ENCODE data around the gene LDLRAD4.

The LDLRAD4 gene

DNA sequence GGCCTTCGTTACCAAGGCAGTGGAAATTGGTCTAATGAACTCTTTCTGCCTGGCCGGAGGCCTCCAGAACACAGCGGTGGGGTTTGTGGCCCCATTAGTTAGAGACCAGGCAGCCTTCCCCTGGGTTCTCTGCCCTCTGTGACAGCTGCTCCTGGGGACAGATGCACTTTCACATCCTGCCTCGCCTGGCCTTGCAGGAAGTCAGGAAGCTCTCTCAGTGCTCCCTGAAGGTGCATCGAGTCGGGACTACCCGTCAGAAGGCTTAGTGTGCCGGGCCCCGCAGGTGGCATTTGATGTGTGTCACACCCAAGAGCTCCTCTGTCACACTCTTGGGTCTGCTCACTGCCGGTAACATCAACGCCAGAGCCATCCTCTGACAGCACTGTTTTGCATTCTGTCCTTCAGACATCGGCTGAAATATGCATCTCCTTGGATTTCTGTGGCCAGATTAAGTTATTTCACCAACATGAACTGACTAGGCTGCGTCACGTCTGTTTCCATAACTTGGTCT is 158.3 kb downstream of the LDLRAD4 start:
- H3K4me1 ChIP-seq (ENCODE audit: control insufficient read depth in 5 of 5, insufficient read depth in 5 of 5, low read length in 5 of 5), result peaks cover 7 to 60% (median 27%) of the 10 kb centered on the region in 5 donors
- H3K9me3 ChIP-seq (ENCODE audit: control insufficient read depth in 5 of 5, low read length in 5 of 5), result no peaks in the 10 kb centered on the region
- no peak overlapping the region for H3K9ac ChIP-seq (ENCODE audit: low read length in 5 of 5)
- no peaks in the 10 kb centered on the region for H3K27me3 ChIP-seq (ENCODE audit: control insufficient read depth in 5 of 5, insufficient read depth in 4 of 5, low read length in 5 of 5)
- no peak overlapping the region for H3K4me3 ChIP-seq (ENCODE audit: low read depth in 1 of 5, low read length in 5 of 5)
- H3K27ac ChIP-seq (ENCODE audit: low read depth, low read length), result no peak overlapping the region
- H3K36me3 ChIP-seq (ENCODE audit: control insufficient read depth in 5 of 5, insufficient read depth in 5 of 5, low read length in 5 of 5), result no peaks in the 10 kb centered on the region

DNA sequence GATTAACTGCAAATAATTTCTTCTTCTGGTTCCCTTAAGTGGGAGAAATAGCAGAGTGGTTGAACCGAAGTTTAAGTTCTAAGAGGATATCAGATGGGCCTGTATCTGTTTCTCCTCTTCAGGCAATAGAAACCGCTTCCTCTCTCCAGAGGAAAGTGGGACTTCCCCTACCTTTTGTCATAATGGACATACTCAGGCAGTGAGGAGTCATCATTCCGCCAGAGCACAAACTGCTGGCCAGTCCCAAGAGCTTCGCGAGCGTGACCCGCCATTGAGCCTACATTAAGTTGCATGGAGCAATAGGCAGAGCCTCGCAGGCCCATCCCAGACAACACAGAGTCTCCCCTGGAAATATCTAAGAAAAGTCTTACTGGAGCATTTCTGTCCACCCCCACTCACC is 158.9 kb downstream of the LDLRAD4 start:
- no peaks in the 10 kb centered on the region for H3K36me3 ChIP-seq (ENCODE audit: control insufficient read depth in 5 of 5, insufficient read depth in 5 of 5, low read length in 5 of 5)
- H3K27me3 ChIP-seq (ENCODE audit: control insufficient read depth in 5 of 5, insufficient read depth in 4 of 5, low read length in 5 of 5), result no peaks in the 10 kb centered on the region
- no peak overlapping the region for H3K4me3 ChIP-seq (ENCODE audit: low read depth in 1 of 5, low read length in 5 of 5)
- H3K9me3 ChIP-seq (ENCODE audit: control insufficient read depth in 5 of 5, low read length in 5 of 5), result no peaks in the 10 kb centered on the region
- no peak overlapping the region for H3K9ac ChIP-seq (ENCODE audit: low read length in 5 of 5)
- no peak overlapping the region for H3K27ac ChIP-seq (ENCODE audit: low read depth, low read length)
- peaks cover 7 to 60% (median 33%) of the 10 kb centered on the region in 5 donors for H3K4me1 ChIP-seq (ENCODE audit: control insufficient read depth in 5 of 5, insufficient read depth in 5 of 5, low read length in 5 of 5)

DNA sequence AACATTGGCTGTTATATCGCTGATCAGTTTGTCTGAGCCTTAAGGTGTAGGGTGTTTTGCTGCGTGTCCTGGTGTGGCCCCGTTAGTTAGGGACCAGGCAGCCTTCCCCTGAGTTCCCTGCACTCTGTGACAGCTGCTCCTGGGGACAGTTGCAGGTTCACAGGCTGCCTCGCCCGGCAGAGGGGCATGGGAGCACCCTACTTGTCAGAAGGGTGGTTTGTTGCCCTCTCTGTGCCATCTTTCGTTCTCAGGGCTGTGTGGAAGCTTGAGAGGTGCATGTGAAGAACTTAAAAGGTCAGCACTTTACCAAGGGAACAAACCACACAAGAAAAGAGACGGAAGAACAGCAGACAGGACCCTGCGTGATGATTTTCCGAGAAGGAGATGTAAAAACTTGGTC is 159.6 kb downstream of the LDLRAD4 start:
- no peak overlapping the region for H3K9ac ChIP-seq (ENCODE audit: low read length in 5 of 5)
- no peak overlapping the region for H3K27ac ChIP-seq (ENCODE audit: low read depth, low read length)
- peaks cover 7 to 67% (median 39%) of the 10 kb centered on the region in 5 donors for H3K4me1 ChIP-seq (ENCODE audit: control insufficient read depth in 5 of 5, insufficient read depth in 5 of 5, low read length in 5 of 5)
- H3K27me3 ChIP-seq (ENCODE audit: control insufficient read depth in 5 of 5, insufficient read depth in 4 of 5, low read length in 5 of 5), result no peaks in the 10 kb centered on the region
- H3K36me3 ChIP-seq (ENCODE audit: control insufficient read depth in 5 of 5, insufficient read depth in 5 of 5, low read length in 5 of 5), result no peaks in the 10 kb centered on the region
- no peaks in the 10 kb centered on the region for H3K9me3 ChIP-seq (ENCODE audit: control insufficient read depth in 5 of 5, low read length in 5 of 5)
- no peak overlapping the region for H3K4me3 ChIP-seq (ENCODE audit: low read depth in 1 of 5, low read length in 5 of 5)

DNA sequence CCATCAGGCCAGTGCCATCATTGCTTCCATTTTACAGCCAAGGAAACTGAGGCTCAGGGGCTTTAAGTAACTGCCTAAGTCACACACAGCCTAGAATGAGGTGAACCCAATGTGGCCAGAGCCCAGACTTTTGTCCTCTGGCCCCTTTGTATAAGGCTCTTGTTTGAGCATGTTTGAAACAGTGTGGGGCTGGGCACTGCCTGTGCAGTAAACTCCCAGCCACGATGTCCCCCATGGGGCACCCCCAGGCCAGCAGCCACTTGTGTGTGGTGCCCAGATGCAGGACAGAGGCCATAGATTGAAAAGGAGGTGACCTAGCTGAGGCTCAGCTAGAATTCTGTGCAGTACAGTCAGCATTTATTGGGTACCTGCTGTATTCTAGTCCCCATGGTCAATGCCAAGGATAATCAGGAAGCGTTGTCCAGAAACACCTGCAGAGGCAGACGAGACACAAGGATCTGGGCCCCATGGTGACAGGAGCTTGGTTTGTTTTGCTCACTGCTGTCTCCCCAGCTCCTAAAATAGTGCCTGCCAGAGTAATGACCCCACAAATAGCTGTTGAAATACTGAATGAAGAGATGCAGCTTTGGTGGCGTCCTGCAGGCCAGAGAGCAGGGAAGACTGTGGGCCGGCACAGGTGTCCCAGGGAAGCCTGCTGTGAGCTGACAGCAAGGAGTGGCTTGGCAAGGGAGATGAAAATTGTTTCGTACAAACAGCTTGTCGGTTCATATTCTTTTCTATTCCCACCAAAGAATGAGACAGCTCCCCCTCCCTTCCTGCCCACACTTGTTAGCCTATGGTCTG is 160.7 kb downstream of the LDLRAD4 start:
- no peaks in the 10 kb centered on the region for H3K36me3 ChIP-seq (ENCODE audit: control insufficient read depth in 5 of 5, insufficient read depth in 5 of 5, low read length in 5 of 5)
- no peaks in the 10 kb centered on the region for H3K9me3 ChIP-seq (ENCODE audit: control insufficient read depth in 5 of 5, low read length in 5 of 5)
- H3K27ac ChIP-seq (ENCODE audit: low read depth, low read length), result no peak overlapping the region
- no peaks in the 10 kb centered on the region for H3K27me3 ChIP-seq (ENCODE audit: control insufficient read depth in 5 of 5, insufficient read depth in 4 of 5, low read length in 5 of 5)
- H3K4me1 ChIP-seq (ENCODE audit: control insufficient read depth in 5 of 5, insufficient read depth in 5 of 5, low read length in 5 of 5), result peaks cover 7 to 76% (median 39%) of the 10 kb centered on the region in 5 donors
- H3K4me3 ChIP-seq (ENCODE audit: low read depth in 1 of 5, low read length in 5 of 5), result no peak overlapping the region
- no peak overlapping the region for H3K9ac ChIP-seq (ENCODE audit: low read length in 5 of 5)

DNA sequence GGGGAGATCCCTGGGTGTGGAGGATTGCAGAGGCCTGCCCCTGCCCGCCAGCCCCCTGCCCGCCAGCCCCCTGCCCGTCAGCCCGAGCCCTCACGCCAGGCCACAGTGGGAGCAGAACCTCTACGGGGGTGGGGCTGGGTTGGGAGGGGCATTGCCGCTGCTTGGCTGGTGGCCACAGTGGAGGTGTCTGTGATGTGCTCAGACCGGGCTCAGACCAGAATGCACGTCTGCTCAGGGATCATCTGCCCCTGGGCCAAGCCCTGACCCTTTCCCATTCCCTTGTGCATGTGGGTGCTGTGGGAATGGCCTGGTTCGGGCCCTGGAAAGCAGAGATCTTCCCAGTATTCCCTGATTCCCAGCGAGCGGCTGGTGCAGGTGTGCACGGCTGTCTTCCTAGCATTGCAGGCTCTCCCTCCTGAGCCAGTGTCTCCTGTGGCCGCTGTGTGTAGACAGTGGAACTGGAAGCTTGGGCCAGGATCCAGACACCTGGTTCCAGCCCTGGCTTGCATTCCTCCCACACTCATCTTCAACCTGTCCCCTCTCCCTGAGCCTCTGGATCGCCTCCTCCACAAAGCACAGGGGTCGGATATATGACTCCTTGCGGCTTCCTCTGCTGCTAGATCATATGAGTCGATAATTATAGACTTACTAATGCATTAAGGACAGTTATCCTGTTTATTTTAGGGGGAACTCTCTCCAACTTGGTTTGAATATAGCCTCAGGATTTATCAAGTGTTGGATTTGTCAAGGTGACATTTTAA is 161.6 kb downstream of the LDLRAD4 start:
- peaks cover 7 to 72% (median 35%) of the 10 kb centered on the region in 5 donors for H3K4me1 ChIP-seq (ENCODE audit: control insufficient read depth in 5 of 5, insufficient read depth in 5 of 5, low read length in 5 of 5)
- H3K9ac ChIP-seq (ENCODE audit: low read length in 5 of 5), result no peak overlapping the region
- H3K27me3 ChIP-seq (ENCODE audit: control insufficient read depth in 5 of 5, insufficient read depth in 4 of 5, low read length in 5 of 5), result no peaks in the 10 kb centered on the region
- no peaks in the 10 kb centered on the region for H3K9me3 ChIP-seq (ENCODE audit: control insufficient read depth in 5 of 5, low read length in 5 of 5)
- H3K36me3 ChIP-seq (ENCODE audit: control insufficient read depth in 5 of 5, insufficient read depth in 5 of 5, low read length in 5 of 5), result no peaks in the 10 kb centered on the region
- H3K27ac ChIP-seq (ENCODE audit: low read depth, low read length), result no peak overlapping the region
- no peak overlapping the region for H3K4me3 ChIP-seq (ENCODE audit: low read depth in 1 of 5, low read length in 5 of 5)

DNA sequence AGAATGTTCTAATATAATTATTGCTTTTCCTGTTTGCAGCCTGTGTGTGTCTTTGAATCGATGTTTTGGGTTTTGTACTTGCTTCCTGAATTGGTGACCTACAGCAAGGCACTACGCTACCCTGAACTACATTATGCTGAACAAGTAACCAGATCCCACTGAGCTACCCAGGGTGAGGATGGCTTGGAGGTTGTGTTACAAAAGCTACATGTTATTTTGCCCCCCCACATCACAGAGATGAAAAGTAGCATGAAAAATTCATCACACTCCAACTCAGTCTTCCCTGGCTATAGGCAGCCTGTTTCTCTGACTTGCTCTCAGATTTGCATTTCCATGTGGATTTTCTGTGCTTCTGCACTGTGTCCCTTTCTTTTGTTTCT is 162.1 kb downstream of the LDLRAD4 start:
- Histone ChIP-seq H3K27me3 (ENCODE audit: control insufficient read depth in 5 of 5, insufficient read depth in 4 of 5, low read length in 5 of 5) (no peaks in the 10 kb centered on the region), H3K27ac (ENCODE audit: low read depth, low read length) (no peak overlapping the region), H3K4me1 (ENCODE audit: control insufficient read depth in 5 of 5, insufficient read depth in 5 of 5, low read length in 5 of 5) (peaks cover 5 to 66% (median 32%) of the 10 kb centered on the region in 5 donors), H3K4me3 (ENCODE audit: low read depth in 1 of 5, low read length in 5 of 5) (no peak overlapping the region), H3K9ac (ENCODE audit: low read length in 5 of 5) (no peak overlapping the region), H3K9me3 (ENCODE audit: control insufficient read depth in 5 of 5, low read length in 5 of 5) (no peaks in the 10 kb centered on the region), H3K36me3 (ENCODE audit: control insufficient read depth in 5 of 5, insufficient read depth in 5 of 5, low read length in 5 of 5) (no peaks in the 10 kb centered on the region)

DNA sequence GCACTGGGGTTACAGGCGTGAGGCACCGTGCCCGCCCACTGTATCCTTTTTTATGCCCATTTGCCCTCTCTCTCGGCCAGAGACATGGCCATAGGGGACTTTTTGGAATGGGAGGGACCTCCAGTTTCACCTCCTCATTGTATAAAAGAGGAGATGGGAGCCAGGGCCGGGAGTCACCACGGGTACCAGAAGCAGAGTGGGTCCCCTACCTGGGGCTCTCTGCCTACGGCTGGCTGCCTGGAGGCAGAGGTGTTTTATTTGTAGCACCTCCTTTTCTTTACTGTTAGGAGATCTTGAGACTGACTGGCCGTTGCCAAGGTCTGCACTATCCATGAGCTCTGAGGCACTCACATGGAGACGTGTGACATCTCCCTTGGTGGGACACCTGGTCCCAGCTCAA is 162.8 kb downstream of the LDLRAD4 start:
- Histone ChIP-seq H3K36me3 (ENCODE audit: control insufficient read depth in 5 of 5, insufficient read depth in 5 of 5, low read length in 5 of 5) (no peaks in the 10 kb centered on the region), H3K9ac (ENCODE audit: low read length in 5 of 5) (peak overlapping the region in 2 of 5 donors; percentile 60 to 73), H3K27me3 (ENCODE audit: control insufficient read depth in 5 of 5, insufficient read depth in 4 of 5, low read length in 5 of 5) (no peaks in the 10 kb centered on the region), H3K4me1 (ENCODE audit: control insufficient read depth in 5 of 5, insufficient read depth in 5 of 5, low read length in 5 of 5) (peaks cover 2 to 61% (median 32%) of the 10 kb centered on the region in 5 donors), H3K27ac (ENCODE audit: low read depth, low read length) (peak overlapping the region; percentile 85), H3K4me3 (ENCODE audit: low read depth in 1 of 5, low read length in 5 of 5) (peak overlapping the region; percentile 32 to 58 (median 47)), H3K9me3 (ENCODE audit: control insufficient read depth in 5 of 5, low read length in 5 of 5) (no peaks in the 10 kb centered on the region)

DNA sequence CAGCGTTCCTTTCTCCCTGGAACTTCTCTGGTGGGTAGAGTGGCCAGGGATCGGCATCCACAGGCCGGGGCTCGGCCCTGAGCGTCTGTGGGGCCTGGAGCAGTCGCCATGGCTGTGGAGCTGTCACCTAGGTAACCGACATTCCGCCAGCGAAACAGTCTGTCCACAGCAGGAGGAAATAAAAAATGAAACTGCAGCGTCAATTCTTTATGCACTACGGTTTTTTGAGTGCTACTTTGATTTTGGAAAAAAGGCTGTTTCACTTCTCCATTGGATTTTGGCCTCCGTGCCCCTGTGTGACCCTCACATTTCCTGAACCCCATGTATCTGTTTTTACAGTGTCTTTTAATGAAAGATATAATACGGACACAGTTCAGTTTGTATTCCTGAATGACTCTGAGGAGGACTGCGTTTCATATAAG is 163.4 kb downstream of the LDLRAD4 start:
- Histone ChIP-seq H3K9ac (ENCODE audit: low read length in 5 of 5) (peak overlapping the region; percentile 13 to 73 (median 60)), H3K4me3 (ENCODE audit: low read depth in 1 of 5, low read length in 5 of 5) (peak overlapping the region; percentile 34 to 68 (median 54)), H3K27me3 (ENCODE audit: control insufficient read depth in 5 of 5, insufficient read depth in 4 of 5, low read length in 5 of 5) (no peaks in the 10 kb centered on the region), H3K9me3 (ENCODE audit: control insufficient read depth in 5 of 5, low read length in 5 of 5) (no peaks in the 10 kb centered on the region), H3K27ac (ENCODE audit: low read depth, low read length) (peak overlapping the region; percentile 85), H3K4me1 (ENCODE audit: control insufficient read depth in 5 of 5, insufficient read depth in 5 of 5, low read length in 5 of 5) (peaks cover 2 to 57% (median 32%) of the 10 kb centered on the region in 5 donors), H3K36me3 (ENCODE audit: control insufficient read depth in 5 of 5, insufficient read depth in 5 of 5, low read length in 5 of 5) (no peaks in the 10 kb centered on the region)

DNA sequence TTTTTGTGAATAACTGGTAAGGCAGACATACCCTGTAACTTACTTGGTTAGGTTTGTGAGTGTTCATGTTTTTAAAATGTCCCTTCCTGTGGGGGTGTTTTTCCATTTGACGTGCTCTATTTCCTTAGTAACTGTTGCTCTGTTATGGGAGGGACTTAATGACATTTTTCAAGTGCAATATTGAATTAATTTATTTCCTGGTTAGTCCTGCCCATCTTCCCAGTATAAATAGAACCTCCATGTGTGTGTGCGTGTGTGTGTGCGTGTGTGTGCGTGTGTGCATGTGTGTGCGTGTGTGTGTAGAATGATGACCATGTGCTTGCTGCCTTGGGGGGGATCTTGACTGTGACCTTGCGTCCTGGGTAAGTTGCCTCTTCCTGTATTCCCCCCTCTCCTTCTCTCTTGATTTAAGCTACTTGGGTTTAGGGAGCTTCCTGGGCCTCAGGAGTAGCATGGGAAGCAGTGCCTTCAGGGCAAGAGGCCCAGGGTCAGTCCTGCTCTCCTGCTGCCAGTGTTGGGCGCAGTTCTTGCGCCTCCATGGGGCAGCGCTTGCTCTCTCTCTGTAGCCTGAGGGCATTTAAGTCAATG is 163.9 kb downstream of the LDLRAD4 start:
- peak overlapping the region in 4 of 5 donors; percentile 51 to 73 (median 66) for H3K9ac ChIP-seq (ENCODE audit: low read length in 5 of 5)

More for the DNA sequence above, 163.9 kb downstream of the LDLRAD4 start:
- no peaks in the 10 kb centered on the region for H3K9me3 ChIP-seq (ENCODE audit: control insufficient read depth in 5 of 5, low read length in 5 of 5)
- H3K36me3 ChIP-seq (ENCODE audit: control insufficient read depth in 5 of 5, insufficient read depth in 5 of 5, low read length in 5 of 5), result peaks cover 0 to 2% (median 0%) of the 10 kb centered on the region in 5 donors
- peaks cover 2 to 55% (median 32%) of the 10 kb centered on the region in 5 donors for H3K4me1 ChIP-seq (ENCODE audit: control insufficient read depth in 5 of 5, insufficient read depth in 5 of 5, low read length in 5 of 5)
- H3K27ac ChIP-seq (ENCODE audit: low read depth, low read length), result peak overlapping the region; percentile 85
- no peaks in the 10 kb centered on the region for H3K27me3 ChIP-seq (ENCODE audit: control insufficient read depth in 5 of 5, insufficient read depth in 4 of 5, low read length in 5 of 5)
- H3K4me3 ChIP-seq (ENCODE audit: low read depth in 1 of 5, low read length in 5 of 5), result peak overlapping the region; percentile 34 to 68 (median 54)
